ENCODE results near the gene FRMD5.

FRMD5 gene

GRCh38 chr15:43877371-43877770 lies 317.7 kb downstream of the FRMD5 start:
- Histone ChIP-seq H2AFZ (ENCODE audit: low read depth, low read length) (no peak overlapping the region), H3K9ac (ENCODE audit: low read length) (no peak overlapping the region), H3K4me3 (ENCODE audit: low read length) (no peak overlapping the region), H3K4me1 (ENCODE audit: low read length) (no peaks in the 10 kb centered on the region), H3K27ac (ENCODE audit: low read length) (no peak overlapping the region), H4K20me1 (ENCODE audit: insufficient read depth, low read length) (no peaks in the 10 kb centered on the region), H3K4me2 (ENCODE audit: low read length) (no peak overlapping the region), H3K27me3 (ENCODE audit: low read depth, low read length) (no peaks in the 10 kb centered on the region), H3K79me2 (ENCODE audit: low read length) (no peaks in the 10 kb centered on the region), H3K9me3 (ENCODE audit: insufficient read depth, low read length) (no peaks in the 10 kb centered on the region), H3K36me3 (replicated peaks; ENCODE audit: low read depth, low read length) (peaks cover 52% of the 10 kb centered on the region)
- TF ChIP-seq CTCF (IDR thresholded peaks at IDR 0.05; ENCODE audit: low read depth, low read length) (no peak), EZH2phosphoT487 (IDR thresholded peaks at IDR 0.05; ENCODE audit: low read depth) (no peak)

GRCh38 chr15:43876872-43877271 lies 318.2 kb downstream of the FRMD5 start:
- H3K4me2 ChIP-seq (ENCODE audit: low read length), result no peak overlapping the region
- H3K27ac ChIP-seq (ENCODE audit: low read length), result no peak overlapping the region
- H3K79me2 ChIP-seq (ENCODE audit: low read length), result no peaks in the 10 kb centered on the region
- no peak overlapping the region for H3K9ac ChIP-seq (ENCODE audit: low read length)
- H3K27me3 ChIP-seq (ENCODE audit: low read depth, low read length), result no peaks in the 10 kb centered on the region
- no peak for TF ChIP-seq CTCF (IDR thresholded peaks at IDR 0.05; ENCODE audit: low read depth, low read length)
- TF ChIP-seq EZH2phosphoT487 (IDR thresholded peaks at IDR 0.05; ENCODE audit: low read depth), result no peak
- H3K9me3 ChIP-seq (ENCODE audit: insufficient read depth, low read length), result no peaks in the 10 kb centered on the region
- H2AFZ ChIP-seq (ENCODE audit: low read depth, low read length), result no peak overlapping the region
- H4K20me1 ChIP-seq (ENCODE audit: insufficient read depth, low read length), result peaks cover 5% of the 10 kb centered on the region; the same call in 1 of the 2 replicates
- H3K36me3 ChIP-seq (replicated peaks; ENCODE audit: low read depth, low read length), result peaks cover 55% of the 10 kb centered on the region
- no peak overlapping the region for H3K4me3 ChIP-seq (ENCODE audit: low read length)
- no peaks in the 10 kb centered on the region for H3K4me1 ChIP-seq (ENCODE audit: low read length)

DNA sequence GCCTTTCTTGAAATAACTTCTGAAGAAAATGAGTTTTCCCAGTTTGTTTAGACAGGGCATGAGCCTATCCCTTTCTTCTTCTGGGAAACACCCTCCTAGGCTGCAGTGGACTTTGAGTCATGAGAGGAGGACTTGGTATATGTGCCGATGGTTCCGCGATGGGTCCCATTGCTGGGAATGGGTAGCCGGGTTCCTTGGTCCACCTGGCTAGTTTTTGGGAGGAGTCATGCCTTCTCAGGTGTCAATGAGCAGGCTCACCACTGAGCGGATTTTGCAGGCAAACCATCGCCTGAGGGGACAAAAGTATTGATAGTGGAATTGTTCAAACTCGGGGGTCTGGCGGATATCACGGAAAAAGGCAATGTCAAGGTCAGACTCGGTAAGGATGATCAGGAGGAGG lies 321.4 kb downstream of the FRMD5 start:
- Histone ChIP-seq H3K4me1 (ENCODE audit: low read length) (no peaks in the 10 kb centered on the region), H4K20me1 (ENCODE audit: insufficient read depth, low read length) (peaks cover 5% of the 10 kb centered on the region; the same call in 1 of the 2 replicates), H3K27ac (ENCODE audit: low read length) (no peak overlapping the region), H2AFZ (ENCODE audit: low read depth, low read length) (no peak overlapping the region), H3K36me3 (replicated peaks; ENCODE audit: low read depth, low read length) (peaks cover 52% of the 10 kb centered on the region), H3K9me3 (ENCODE audit: insufficient read depth, low read length) (no peaks in the 10 kb centered on the region), H3K4me2 (ENCODE audit: low read length) (no peak overlapping the region), H3K4me3 (ENCODE audit: low read length) (no peak overlapping the region), H3K79me2 (ENCODE audit: low read length) (no peaks in the 10 kb centered on the region), H3K27me3 (ENCODE audit: low read depth, low read length) (no peaks in the 10 kb centered on the region), H3K9ac (ENCODE audit: low read length) (no peak overlapping the region)
- TF ChIP-seq EZH2phosphoT487 (IDR thresholded peaks at IDR 0.05; ENCODE audit: low read depth), result no peak
- no peak for TF ChIP-seq CTCF (IDR thresholded peaks at IDR 0.05; ENCODE audit: low read depth, low read length)

DNA sequence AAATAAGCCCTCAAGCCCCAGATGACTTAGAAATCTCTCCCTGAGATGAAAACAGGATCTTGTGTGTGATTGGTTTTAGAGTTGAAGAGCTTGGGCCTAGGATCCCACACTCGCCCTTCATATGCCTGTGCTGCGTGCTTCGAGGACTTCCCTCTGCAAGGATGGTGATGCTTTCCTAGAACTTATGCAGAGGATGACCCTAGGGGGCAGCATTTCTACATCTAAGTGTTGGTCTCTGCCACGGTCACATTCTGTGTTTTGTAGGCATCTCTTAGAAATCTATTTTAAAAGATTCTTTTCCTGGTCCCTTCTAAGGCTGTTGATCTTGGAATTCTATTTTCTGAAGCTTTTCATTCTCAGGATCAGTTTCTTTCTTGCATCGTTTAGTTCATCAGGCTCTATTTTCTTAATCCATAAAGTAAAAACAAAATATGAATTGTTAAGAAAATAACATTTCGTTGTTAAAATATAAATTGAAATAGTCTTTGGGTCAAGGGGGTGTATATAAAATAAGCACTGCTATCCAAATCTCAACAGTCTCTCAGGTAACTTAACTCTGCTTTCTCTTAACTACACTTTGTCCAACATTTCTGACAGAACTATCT lies 322.6 kb downstream of the FRMD5 start:
- H3K9ac ChIP-seq (ENCODE audit: low read length), result no peak overlapping the region
- H3K9me3 ChIP-seq (ENCODE audit: insufficient read depth, low read length), result no peaks in the 10 kb centered on the region
- H3K27ac ChIP-seq (ENCODE audit: low read length), result no peak overlapping the region
- peaks cover 47% of the 10 kb centered on the region for H3K36me3 ChIP-seq (replicated peaks; ENCODE audit: low read depth, low read length)
- H2AFZ ChIP-seq (ENCODE audit: low read depth, low read length), result no peak overlapping the region
- H3K79me2 ChIP-seq (ENCODE audit: low read length), result no peaks in the 10 kb centered on the region
- peaks cover 5% of the 10 kb centered on the region; the same call in 1 of the 2 replicates for H4K20me1 ChIP-seq (ENCODE audit: insufficient read depth, low read length)
- H3K4me2 ChIP-seq (ENCODE audit: low read length), result no peak overlapping the region
- no peaks in the 10 kb centered on the region for H3K4me1 ChIP-seq (ENCODE audit: low read length)
- TF ChIP-seq CTCF (IDR thresholded peaks at IDR 0.05; ENCODE audit: low read depth, low read length) (peak; percentile 58), EZH2phosphoT487 (IDR thresholded peaks at IDR 0.05; ENCODE audit: low read depth) (no peak)
- H3K4me3 ChIP-seq (ENCODE audit: low read length), result no peak overlapping the region
- H3K27me3 ChIP-seq (ENCODE audit: low read depth, low read length), result no peaks in the 10 kb centered on the region

Data from OCI-LY3 (cell line).